Keratinocyte (primary cell): ENCODE measurements around the gene MGAT5B. TPM values are rescaled to one million over a fixed set of nuclear protein-coding genes. Genes with fewer than 3 reads are reported as not detected.

ENCODE experiments used
- DNase-seq: peaks from one replicate; pipeline ENCODE4 v3.0.0-alpha.2; 2011; ENCODE audit warnings: low read depth, missing footprints, low spot score
- FAIRE-seq: peaks from 2 replicates; lab custom pipeline; 2011; peaks lifted over from hg19 to GRCh38; lab: Jason Lieb, UNC
- H2AFZ ChIP-seq: 2 replicates; pipeline ENCODE4 v1.6.0; 2012; ENCODE audit warnings: low read length, control low read depth, inconsistent platforms; ENCODE audit not compliant: control insufficient read depth
- H3K27ac ChIP-seq: 2 replicates; pipeline ENCODE4 v1.5.1; 2011; ENCODE audit warnings: low read length; ENCODE audit not compliant: control insufficient read depth, insufficient read depth
- H3K27me3 ChIP-seq: 3 replicates; pipeline ENCODE4 v1.6.0; 2011; ENCODE audit warnings: low read length; ENCODE audit not compliant: control insufficient read depth, insufficient read depth; ENCODE audit errors: extremely low read depth
- H3K36me3 ChIP-seq, 2 experiments: 2 replicates in 1 of 2; 3 replicates in 1 of 2; pipeline ENCODE4 v1.5.1; 2011; ENCODE audit warnings: low read length in 2 of 2, mild to moderate bottlenecking in 1 of 2; ENCODE audit not compliant: control insufficient read depth in 2 of 2, insufficient read depth in 2 of 2; ENCODE audit errors: extremely low read depth in 1 of 2
- H3K4me1 ChIP-seq: 3 replicates; pipeline ENCODE4 v1.5.1; 2011; ENCODE audit warnings: low read length; ENCODE audit not compliant: control insufficient read depth, insufficient read depth; ENCODE audit errors: extremely low read depth
- H3K4me2 ChIP-seq: 3 replicates; pipeline ENCODE4 v1.6.0; 2011; ENCODE audit warnings: low read depth, low read length; ENCODE audit not compliant: control insufficient read depth, insufficient read depth; ENCODE audit errors: extremely low read depth
- H3K4me3 ChIP-seq, 3 experiments: fragments of 200-600 bp in 1 of 3; sonication (generic) in 1 of 3; 2 replicates in 2 of 3; 3 replicates in 1 of 3; pipeline ENCODE4 v1.5.1; 2011 to 2016; ENCODE audit warnings: low read length in 3 of 3, mild to moderate bottlenecking in 3 of 3, control low read depth in 2 of 3, inconsistent platforms in 1 of 3, low read depth in 1 of 3, mixed read lengths in 1 of 3, mixed run types in 1 of 3, moderate library complexity in 1 of 3; ENCODE audit not compliant: control insufficient read depth in 2 of 3, insufficient read depth in 2 of 3; ENCODE audit errors: extremely low read depth in 1 of 3
- H3K79me2 ChIP-seq: 2 replicates; pipeline ENCODE4 v1.6.0; 2012; ENCODE audit warnings: low read length; ENCODE audit not compliant: control insufficient read depth, insufficient read depth
- H3K9ac ChIP-seq: 3 replicates; pipeline ENCODE4 v1.6.0; 2011; ENCODE audit warnings: low read length; ENCODE audit not compliant: control insufficient read depth, insufficient read depth; ENCODE audit errors: extremely low read depth
- H3K9me1 ChIP-seq: 3 replicates; pipeline ENCODE4 v1.6.0; 2011; ENCODE audit warnings: low read length; ENCODE audit not compliant: control insufficient read depth, insufficient read depth; ENCODE audit errors: extremely low read depth
- H3K9me3 ChIP-seq: 2 replicates; pipeline ENCODE4 v1.5.1; 2012; ENCODE audit warnings: low read depth, low read length; ENCODE audit not compliant: control insufficient read depth
- H4K20me1 ChIP-seq: 3 replicates; pipeline ENCODE4 v1.6.0; 2011; ENCODE audit warnings: low read length; ENCODE audit not compliant: control insufficient read depth, insufficient read depth; ENCODE audit errors: extremely low read depth
- EZH2 ChIP-seq: IDR thresholded peaks from one replicate; pipeline ENCODE4 v1.6.1; 2012; ENCODE audit warnings: inconsistent platforms, mild to moderate bottlenecking, low read length, moderate library complexity
- dilution Hi-C: fragments of 300-500 bp; cut with MboI; formaldehyde crosslinking; loops from one replicate; pipeline ENCODE4 v1.7.0; 2020; ENCODE audit warnings: low sequenced_read_pairs; ENCODE audit not compliant: extremely low pct_ligation_motif_present
- polyA plus RNA-seq, 5 experiments: library from polyadenylated mRNA; depleted of rRNA in 3 of 5; stranded (reverse) in 3 of 5; stranded (forward) in 1 of 5; unstranded in 1 of 5; fragments of >200 nt; gene quantifications; 1 replicate in 1 of 5; 2 replicates in 3 of 5; 3 replicates in 1 of 5; pipeline versions ENCODE4 v1.2.1 to v1.2.3, GENCODE V29; 2011 to 2012; ENCODE audit warnings: missing spikeins in 2 of 5, low read depth in 1 of 5, low replicate concordance in 1 of 5
- TF ChIP-seq, protein P1 (sequence below), 3 experiments: IDR thresholded peaks in 1 of 3; conservative IDR thresholded peaks in 1 of 3; optimal IDR thresholded peaks in 1 of 3; 2 replicates in 2 of 3; 3 replicates in 1 of 3; pipeline versions ENCODE3 to v1.5.1; 2011; ENCODE audit warnings: low read length in 3 of 3, mild to moderate bottlenecking in 3 of 3, moderate library complexity in 2 of 3, control low read depth in 1 of 3, inconsistent platforms in 1 of 3; ENCODE audit not compliant: insufficient read depth in 2 of 3; ENCODE audit errors: extremely low read depth in 1 of 3

Gene MGAT5B
- polyA plus RNA-seq, 1 donor (not counting 4 experiments of a cell fraction or from before 2014, with no cell fraction given): 0.29 TPM

DNA sequence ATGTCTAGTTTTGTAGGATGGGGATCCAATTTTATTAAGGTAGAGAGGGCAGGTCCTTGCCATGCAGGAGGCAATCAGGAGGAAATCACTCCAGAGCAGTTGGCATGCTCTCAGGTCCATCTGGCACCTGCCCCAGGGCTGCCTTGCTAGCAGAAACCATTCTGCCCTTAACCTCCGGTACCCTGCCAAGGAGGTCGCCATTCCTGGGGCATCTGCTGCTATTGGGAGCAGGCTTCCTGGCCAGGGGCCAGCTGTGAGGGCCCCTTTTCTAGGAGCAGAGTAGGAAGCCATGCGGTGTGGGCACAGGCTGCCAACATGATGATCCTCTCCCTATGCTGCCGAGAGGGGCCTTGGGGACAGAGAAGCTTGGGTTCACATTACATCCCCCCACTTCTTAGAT is 47.6 kb upstream of the MGAT5B start:
- Histone ChIP-seq H3K27me3 (peaks cover 18% of the 10 kb centered on the region), H3K9me1 (no peaks in the 10 kb centered on the region), H3K36me3 (no peaks in the 10 kb centered on the region), H3K79me2 (no peaks in the 10 kb centered on the region), H2AFZ (no peak overlapping the region), H3K4me1 (no peaks in the 10 kb centered on the region), H3K4me2 (no peak overlapping the region), H3K4me3 (no peak overlapping the region), H4K20me1 (no peaks in the 10 kb centered on the region), H3K9ac (no peak overlapping the region), H3K9me3 (no peaks in the 10 kb centered on the region), H3K27ac (no peak overlapping the region)
- DNase-seq (no peak), FAIRE-seq (no peak)
- dilution Hi-C loops: no loop called here
- TF ChIP-seq EZH2: no peak
- TF ChIP-seq, protein P1, sequence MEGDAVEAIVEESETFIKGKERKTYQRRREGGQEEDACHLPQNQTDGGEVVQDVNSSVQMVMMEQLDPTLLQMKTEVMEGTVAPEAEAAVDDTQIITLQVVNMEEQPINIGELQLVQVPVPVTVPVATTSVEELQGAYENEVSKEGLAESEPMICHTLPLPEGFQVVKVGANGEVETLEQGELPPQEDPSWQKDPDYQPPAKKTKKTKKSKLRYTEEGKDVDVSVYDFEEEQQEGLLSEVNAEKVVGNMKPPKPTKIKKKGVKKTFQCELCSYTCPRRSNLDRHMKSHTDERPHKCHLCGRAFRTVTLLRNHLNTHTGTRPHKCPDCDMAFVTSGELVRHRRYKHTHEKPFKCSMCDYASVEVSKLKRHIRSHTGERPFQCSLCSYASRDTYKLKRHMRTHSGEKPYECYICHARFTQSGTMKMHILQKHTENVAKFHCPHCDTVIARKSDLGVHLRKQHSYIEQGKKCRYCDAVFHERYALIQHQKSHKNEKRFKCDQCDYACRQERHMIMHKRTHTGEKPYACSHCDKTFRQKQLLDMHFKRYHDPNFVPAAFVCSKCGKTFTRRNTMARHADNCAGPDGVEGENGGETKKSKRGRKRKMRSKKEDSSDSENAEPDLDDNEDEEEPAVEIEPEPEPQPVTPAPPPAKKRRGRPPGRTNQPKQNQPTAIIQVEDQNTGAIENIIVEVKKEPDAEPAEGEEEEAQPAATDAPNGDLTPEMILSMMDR (optimal IDR thresholded peaks at IDR 0.05 in 1 of 3, IDR thresholded peaks at IDR 0.05 in 1 of 3, conservative IDR thresholded peaks at IDR 0.05 in 1 of 3; ENCODE audit: extremely low read depth in 1 of 3, insufficient read depth in 2 of 3, low read length in 3 of 3): no peak

DNA sequence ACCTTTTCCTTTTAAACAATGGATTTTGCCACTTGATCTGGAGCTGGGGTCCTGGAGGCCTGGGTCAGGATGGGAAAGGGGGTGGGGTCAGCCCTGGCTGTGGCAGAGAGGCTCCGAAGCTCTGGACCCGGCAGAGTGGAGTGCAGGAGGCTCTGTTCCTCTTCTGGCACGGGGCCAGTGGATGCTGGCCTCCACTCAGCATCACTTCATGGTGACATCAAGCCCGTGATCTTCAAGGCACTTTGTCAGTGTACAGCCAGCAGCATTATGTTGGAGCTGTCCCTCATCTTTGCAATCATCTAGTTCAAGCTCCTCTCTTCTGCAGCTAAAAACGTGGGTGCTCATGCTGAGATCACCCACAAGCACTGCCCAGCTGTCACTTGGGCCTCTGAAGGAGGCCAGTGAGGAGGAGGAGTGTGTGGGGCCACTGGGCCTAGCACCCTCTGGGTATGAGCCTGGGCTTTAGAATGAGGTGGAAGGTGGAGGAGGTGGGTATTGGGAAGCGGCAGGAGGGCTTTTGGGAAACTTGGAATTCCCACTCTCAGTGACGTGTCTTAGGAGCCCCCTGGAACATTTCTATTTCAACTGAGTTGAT is 45.9 kb upstream of the MGAT5B start:
- dilution Hi-C loops: no loop called here
- H3K36me3 ChIP-seq: no peaks in the 10 kb centered on the region
- H3K4me2 ChIP-seq: no peak overlapping the region
- no peak for FAIRE-seq
- peaks cover 23% of the 10 kb centered on the region for H3K27me3 ChIP-seq
- DNase-seq: no peak
- H4K20me1 ChIP-seq: no peaks in the 10 kb centered on the region
- no peaks in the 10 kb centered on the region for H3K9me3 ChIP-seq
- no peaks in the 10 kb centered on the region for H3K79me2 ChIP-seq
- no peak overlapping the region for H3K4me3 ChIP-seq
- H3K4me1 ChIP-seq: no peaks in the 10 kb centered on the region
- no peak for TF ChIP-seq EZH2
- TF ChIP-seq, protein P1 (optimal IDR thresholded peaks at IDR 0.05 in 1 of 3, IDR thresholded peaks at IDR 0.05 in 1 of 3, conservative IDR thresholded peaks at IDR 0.05 in 1 of 3; ENCODE audit: extremely low read depth in 1 of 3, insufficient read depth in 2 of 3, low read length in 3 of 3): no peak
- H2AFZ ChIP-seq: no peak overlapping the region
- H3K9me1 ChIP-seq: no peaks in the 10 kb centered on the region
- H3K9ac ChIP-seq: no peak overlapping the region
- no peak overlapping the region for H3K27ac ChIP-seq
